ENCODE measurements around the gene RAB11FIP3. TPM values are rescaled to one million over a fixed set of nuclear protein-coding genes. Genes with fewer than 3 reads are reported as not detected.

Gene RAB11FIP3
- total RNA-seq, 2 donors from 2014 or later, result 21.2 to 23.2 TPM

DNA sequence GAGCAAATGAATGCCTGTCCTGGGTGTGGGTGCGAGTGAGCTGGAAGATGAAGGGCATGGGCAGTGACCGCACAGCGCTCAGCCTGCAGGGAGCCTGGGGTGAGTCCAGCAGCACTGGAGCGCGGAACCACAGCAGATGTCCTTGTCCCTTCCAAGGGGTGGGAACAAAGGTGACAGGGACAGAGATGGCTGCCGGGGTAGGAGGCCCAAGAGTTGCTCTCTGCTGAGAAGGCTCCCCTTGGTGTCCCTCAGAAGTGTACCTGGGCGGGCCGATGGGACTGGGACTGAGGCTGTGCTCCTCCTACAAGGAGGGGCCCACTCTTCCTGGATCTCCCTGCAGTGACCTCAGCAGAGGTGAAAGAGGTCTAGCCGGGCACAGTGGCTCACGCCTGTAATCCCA lies 36.1 kb upstream of the RAB11FIP3 start:
- DNase-seq (no peak), ATAC-seq (no peak)
- intact Hi-C loops (cut with DNase I, micrococcal nuclease), result no loop called here

DNA sequence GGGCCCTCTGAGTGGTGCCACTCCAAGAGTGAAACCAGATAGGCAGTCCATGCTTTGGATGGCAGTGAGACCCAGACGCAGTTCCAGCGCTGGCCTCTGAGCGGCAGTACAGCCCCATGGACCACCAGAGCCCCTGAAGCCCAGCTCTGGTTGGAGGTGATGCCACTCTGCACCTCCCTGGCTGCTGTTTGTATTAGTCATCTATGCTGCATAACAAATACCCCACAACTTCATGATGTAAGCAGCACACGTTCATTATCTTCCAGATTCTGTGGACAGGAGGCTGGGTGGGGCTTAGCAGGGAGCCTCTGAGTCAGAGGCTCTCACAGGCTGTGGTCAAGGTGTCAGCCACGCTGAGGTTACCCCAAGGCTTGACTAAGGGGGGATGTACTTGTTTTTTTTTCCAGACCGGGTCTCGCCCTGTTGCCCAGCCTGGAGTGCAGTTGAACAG lies 33.5 kb upstream of the RAB11FIP3 start:
- intact Hi-C loops (cut with DNase I, micrococcal nuclease), result no loop called here
- DNase-seq (peak in 1 of 2 donors; percentile 28), ATAC-seq (peak; percentile 75)

DNA sequence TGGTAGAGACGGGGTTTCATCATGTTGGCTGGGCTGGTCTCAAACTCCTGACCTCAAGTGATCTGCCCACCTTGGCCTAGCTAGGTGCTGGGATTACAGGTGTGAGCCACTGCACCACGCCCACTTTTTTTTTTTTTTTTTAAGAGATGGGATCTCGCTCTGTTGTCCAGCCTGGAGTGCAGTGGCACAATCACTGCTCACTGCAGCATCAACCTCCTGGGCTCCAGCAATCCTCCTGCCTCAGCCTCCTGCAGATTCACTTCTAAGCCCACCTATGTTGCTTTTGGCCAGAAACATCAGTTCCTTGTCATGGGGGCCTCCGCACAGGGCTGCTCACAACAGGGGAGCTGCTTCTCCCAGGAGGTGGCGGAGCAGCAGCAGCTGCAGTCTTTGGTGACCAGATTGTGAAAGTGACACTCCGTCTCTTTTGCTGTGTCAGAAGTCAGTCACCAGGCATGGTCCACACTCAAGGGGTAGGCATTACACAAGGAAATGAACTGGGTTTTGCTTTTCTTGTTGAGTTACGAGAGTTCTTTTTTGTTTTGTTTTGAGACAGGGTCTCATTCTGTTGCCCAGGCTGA lies 32.9 kb upstream of the RAB11FIP3 start:
- DNase-seq, result no peak
- intact Hi-C loops (cut with DNase I, micrococcal nuclease), result no loop called here
- ATAC-seq, result no peak

DNA sequence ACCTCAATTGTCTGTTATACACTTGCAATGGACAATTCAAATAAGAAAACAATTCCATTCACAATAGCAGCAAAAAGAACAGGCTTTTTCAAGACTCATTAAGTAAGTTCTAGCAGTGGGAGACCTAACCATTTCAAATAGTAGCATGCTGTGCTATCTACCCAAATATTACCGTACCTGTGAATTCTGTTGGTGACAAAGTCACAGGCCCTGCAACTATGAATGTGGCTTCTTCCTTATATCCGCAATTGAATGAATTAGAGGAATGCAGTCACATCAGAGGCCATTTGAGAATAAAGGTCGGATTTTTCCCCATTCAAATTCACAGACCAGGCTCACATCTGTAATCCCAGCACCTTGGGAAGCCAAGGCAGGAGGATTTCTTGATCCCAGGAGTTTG lies 29.2 kb upstream of the RAB11FIP3 start:
- intact Hi-C loops (cut with DNase I, micrococcal nuclease), result no loop called here
- ATAC-seq (no peak), DNase-seq (no peak)

DNA sequence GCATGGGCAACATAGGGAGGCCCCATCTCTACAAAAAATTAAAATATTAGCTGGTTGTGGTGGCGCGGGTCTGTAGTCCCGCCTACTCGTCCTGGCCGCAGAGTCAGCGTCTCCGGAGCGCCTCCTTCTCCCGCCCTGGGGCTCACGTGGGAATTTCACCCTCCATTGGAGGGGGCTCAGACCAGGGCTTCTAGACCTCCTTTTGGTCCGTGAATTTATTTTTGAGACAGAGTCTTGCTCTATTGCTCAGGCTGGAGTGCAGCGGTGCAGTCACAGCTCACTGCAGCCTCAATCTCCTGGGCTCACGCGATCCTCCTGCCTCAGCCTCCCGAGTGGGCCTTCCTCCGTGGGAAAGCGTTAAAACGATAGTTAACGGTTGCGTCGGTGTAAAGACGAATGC lies 28.8 kb upstream of the RAB11FIP3 start:
- intact Hi-C loops (cut with DNase I, micrococcal nuclease), result no loop called here
- DNase-seq (peak in 1 of 2 donors; percentile 49), ATAC-seq (no peak)

DNA sequence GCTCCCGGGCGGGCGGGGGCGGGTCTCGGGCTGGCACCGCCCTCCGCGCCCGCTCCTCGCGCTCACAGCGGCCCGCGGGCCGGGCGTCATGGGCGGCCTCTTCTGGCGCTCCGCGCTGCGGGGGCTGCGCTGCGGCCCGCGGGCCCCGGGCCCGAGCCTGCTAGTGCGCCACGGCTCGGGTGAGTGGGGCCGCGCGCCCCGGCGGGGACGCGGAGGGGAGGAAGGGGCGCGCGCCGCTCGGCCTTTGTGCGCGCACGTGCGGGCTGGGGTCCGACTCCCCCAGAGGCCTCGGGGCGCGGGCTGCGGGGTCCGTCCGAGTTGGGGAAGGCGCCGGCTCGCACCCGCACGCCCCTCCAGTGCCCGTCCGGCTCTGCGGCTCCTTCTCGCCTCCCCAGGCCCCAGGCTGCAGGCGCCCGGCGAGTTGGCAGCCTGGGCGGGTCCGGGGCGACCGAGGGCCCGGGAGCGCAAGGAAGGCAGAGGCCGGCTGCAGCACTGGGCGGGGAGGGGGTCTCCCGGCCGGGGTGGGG lies 28.3 kb upstream of the RAB11FIP3 start, which contains the start of gene NME4:
Gene NME4 (plus strand): TSS at position 65 of the 527 bp plus-strand sequence. CDS start 24 bp downstream, at position 89.
- ATAC-seq (no peak), DNase-seq (no peak)
- intact Hi-C loops (cut with DNase I, micrococcal nuclease), result no loop called here

DNA sequence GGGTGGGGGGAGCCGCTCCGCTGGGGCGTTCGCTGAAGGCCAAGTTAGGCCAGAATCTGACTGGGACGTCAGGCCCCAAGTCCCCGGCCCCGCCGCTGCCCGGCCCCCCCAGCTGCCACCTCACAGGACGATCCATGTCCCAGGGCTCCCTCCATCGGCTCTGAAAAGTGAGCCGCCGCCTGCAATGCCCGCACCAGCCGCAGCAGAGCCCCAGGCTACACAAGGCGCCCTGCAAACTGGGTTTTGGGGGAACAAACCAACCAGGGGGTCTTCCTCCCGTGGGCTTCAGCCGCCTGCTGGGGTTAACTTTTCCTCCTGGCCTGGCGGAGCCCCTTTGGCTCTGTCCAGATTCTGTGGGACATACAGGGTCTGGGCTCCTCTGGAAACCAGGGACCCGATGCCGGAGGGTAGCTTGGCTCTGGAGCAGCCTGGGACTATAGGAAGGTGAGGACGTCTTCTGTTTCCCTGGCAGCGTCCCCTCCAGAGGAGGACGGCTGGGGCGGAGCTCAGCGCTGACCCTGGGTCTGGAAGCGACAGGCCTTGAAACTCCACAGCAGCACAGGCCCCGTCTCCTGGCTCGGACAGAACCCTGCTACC lies 27.6 kb upstream of the RAB11FIP3 start:
- DNase-seq (peak; percentile 79 to 86), ATAC-seq (peak; percentile 25)
- intact Hi-C loops (cut with DNase I, micrococcal nuclease), result no loop called here

DNA sequence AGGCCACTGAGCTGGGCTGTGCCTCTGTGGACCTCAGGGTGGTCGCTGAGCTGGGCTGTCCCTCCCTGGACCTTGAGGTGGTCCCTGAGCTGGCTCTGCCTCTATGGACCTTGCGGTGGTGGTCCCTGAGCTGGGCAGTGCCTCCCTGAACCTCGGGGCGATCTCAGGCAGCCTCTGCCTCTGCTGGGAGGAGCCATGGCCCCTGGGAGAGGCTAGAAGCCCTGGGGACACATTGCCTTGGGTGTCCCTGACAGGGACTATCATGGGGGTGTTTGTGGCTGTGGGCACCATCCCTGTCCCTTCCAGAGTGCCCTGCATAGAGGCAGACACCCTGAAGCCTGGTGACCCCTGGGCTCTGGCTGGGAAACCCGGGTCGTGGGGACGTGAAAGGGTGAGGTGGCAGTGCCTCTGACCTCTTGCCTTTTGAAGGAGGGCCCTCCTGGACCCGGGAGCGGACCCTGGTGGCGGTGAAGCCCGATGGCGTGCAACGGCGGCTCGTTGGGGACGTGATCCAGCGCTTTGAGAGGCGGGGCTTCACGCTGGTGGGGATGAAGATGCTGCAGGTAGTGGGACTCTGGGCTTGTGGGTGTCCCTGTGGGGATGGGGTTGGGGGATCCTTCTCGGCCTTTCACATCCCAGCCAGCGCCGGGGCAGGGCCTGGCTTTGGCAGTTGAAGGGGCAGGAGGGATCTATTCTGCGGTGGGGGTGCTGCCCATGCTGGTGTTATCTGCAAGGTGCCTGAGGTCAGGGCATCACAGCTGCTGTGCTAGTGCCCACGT lies 26.7 kb upstream of the RAB11FIP3 start:
- ATAC-seq, result no peak

DNA sequence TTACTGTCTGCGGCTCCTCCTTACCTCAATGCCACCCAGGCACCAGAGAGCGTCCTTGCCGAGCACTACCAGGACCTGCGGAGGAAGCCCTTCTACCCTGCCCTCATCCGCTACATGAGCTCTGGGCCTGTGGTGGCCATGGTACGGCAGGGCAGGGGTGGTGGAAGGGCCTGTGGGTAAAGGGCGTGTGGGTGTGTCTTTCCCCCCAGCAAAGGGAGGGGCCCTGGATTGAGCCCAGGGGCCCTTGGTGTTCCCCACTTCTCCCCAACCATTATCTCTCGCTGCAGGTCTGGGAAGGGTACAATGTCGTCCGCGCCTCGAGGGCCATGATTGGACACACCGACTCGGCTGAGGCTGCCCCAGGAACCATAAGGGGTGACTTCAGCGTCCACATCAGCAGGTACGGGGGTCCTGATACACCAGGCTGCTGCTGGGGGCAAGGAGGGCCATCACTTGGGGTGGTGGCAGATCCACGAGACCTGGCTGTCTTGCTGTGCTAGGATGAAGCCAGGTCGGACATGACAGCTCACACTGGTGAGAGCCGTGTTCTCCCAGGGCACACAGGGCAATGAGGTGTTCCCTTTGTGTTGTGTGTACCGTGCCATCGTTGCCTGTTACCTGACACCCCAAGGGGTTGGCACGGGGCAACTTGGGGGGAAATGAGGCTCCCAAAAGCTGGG lies 26.0 kb upstream of the RAB11FIP3 start:
- no peak for ATAC-seq
- intact Hi-C loops (cut with DNase I, micrococcal nuclease), result no loop called here
- DNase-seq, result no peak

More for the DNA sequence above, 26.7 kb upstream of the RAB11FIP3 start:
- DNase-seq, result no peak
- intact Hi-C loops (cut with DNase I, micrococcal nuclease), result no loop called here

DNA sequence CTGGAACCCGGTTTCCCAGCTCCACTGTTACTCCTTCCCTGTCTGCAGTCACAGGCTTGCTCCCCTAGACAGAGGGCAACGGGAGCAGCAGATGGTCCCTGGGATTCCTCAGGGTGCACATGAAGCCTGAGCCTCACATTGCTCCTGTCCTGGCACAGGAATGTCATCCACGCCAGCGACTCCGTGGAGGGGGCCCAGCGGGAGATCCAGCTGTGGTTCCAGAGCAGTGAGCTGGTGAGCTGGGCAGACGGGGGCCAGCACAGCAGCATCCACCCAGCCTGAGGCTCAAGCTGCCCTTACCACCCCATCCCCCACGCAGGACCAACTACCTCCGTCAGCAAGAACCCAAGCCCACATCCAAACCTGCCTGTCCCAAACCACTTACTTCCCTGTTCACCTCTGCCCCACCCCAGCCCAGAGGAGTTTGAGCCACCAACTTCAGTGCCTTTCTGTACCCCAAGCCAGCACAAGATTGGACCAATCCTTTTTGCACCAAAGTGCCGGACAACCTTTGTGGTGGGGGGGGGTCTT lies 25.3 kb upstream of the RAB11FIP3 start:
- DNase-seq, result no peak
- ATAC-seq, result no peak
- intact Hi-C loops (cut with DNase I, micrococcal nuclease), result no loop called here

DNA sequence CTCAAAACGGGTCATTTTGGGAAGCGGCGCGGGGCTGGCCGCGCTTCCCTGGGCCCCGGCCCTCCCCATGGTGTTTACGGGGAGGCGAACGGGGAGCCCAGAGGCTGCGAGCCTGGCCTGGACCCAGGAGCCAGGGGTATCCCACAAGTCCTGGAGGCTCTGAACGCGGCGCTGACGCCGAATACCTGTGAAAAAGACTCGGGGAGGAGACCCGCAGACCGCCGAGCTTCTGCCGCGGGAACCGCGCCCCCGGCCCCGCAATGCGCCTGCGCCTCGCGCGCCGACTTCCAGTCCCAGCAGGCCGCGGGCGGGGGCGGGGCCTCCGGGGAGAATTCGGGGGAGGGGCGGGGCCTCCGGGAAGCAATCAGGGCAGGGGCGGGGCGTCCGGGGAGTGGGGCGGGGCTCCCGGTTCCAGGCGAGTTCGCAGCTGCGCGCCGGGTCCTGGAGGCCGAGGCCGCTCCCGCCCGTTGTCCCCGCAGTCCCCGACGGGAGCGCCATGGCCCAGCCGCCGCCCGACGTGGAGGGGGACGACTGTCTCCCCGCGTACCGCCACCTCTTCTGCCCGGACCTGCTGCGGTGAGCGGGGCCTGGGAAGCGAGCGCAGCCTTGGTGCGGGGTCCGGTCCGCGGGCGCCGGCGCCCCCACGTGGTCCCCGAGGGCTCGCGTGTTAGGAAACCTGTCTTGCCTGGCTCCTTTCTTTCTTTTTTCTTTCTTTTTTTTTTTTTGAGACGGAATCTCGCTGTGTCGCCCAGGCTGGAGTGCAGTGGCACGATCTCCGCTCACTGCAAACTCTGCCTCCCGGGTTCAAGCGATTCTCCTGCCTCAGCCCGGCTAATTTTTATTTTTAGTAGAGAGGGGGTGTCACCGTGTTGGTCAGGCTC lies 23.7 kb upstream of the RAB11FIP3 start, which contains the start of gene DECR2:
Gene DECR2 (plus strand): TSS at position 418 of the 881 bp plus-strand sequence. CDS start 79 bp downstream, at position 497.
- intact Hi-C loops (cut with DNase I, micrococcal nuclease), result no loop called here
- ATAC-seq, result peak; percentile 87
- peak; percentile 92 to 99 for DNase-seq

DNA sequence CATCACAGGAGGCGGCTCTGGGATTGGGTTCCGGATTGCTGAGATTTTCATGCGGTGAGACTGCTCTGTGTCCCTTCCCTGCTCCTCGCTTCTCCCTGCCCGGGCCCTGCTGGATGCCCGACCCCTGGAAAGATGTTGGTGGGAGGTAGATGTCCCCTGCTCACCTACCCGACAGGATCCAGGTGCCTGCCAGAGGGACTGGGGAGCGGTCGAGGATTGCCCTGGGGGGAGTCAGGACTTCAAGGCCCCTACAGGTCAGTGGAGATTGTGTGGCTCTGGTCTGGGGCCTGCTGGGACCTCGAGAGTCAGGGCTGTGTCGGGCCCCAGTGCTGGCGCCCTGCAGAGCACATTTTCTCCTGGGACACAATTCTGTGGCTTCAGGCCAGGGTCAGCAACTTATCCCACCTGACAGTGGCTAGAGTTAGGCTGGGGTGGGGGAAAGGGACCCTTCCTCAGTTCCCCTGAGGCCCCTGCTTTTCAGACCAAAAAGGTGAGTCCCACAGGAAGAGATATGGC lies 20.4 kb upstream of the RAB11FIP3 start:
- intact Hi-C loops (cut with DNase I, micrococcal nuclease), result no loop called here
- DNase-seq (no peak), ATAC-seq (no peak)

DNA sequence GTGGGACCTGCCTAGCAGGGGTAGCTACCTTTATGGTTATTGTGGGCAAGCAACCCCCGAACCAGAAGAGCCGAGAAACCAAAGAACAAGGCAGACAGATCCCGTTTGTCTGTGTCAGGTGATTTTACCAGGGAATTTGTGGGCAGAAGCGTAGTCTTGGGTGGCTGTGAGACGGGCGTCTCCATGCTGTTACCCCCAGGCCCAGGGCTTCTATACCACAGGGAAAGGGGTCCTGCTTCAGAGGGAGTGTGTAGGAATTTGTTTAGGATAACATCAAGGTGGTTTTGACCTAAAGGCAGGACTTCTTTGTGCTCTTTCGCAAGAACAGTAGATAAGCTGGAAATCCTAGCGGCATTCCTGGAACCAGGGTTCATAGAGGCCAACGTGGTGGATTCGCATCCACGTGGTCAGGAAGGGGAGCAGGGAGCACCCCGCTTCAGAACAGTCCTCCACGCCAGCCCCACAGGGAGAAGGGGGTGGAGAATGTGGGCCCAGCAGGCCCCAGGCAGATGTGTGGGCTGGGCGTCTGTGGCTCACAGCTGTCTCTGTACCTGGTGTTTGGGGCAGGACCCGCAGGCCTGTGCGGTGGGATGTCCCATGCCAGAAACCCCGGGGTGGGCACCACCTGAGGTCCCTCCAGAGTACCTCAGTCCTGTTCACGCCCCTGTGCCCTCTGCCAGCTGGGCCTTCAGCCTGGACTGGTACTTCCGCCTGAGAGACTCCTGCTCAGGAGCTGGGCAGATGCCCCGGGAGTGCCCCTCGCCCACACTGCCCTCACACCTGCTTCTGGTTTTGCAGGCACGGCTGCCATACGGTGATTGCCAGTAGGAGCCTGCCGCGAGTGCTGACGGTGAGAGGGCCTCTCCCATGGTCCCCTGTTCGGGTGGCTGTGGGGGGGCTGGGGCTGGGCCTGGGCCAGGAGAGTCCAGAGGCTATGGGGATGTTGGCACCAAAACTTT lies 19.6 kb upstream of the RAB11FIP3 start:
- ATAC-seq, result no peak
- DNase-seq, result no peak
- intact Hi-C loops (cut with DNase I, micrococcal nuclease), result no loop called here

DNA sequence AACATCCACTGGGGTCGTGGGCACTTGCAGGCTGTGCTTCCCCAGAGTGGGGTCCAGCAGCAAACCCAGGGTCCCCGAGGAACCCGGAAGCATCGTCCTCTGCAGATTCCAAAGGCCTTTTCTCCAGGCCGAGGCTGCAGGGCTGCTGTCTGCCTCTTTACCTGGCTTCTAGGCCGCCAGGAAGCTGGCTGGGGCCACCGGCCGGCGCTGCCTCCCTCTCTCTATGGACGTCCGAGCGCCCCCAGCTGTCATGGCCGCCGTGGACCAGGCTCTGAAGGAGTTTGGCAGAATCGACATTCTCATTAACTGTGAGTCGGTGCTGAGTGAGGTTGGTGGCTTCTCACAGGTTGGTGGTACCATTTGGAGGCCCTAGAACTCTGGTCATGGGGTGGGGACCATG lies 18.2 kb upstream of the RAB11FIP3 start:
- intact Hi-C loops (cut with DNase I, micrococcal nuclease), result no loop called here
- no peak for DNase-seq

DNA sequence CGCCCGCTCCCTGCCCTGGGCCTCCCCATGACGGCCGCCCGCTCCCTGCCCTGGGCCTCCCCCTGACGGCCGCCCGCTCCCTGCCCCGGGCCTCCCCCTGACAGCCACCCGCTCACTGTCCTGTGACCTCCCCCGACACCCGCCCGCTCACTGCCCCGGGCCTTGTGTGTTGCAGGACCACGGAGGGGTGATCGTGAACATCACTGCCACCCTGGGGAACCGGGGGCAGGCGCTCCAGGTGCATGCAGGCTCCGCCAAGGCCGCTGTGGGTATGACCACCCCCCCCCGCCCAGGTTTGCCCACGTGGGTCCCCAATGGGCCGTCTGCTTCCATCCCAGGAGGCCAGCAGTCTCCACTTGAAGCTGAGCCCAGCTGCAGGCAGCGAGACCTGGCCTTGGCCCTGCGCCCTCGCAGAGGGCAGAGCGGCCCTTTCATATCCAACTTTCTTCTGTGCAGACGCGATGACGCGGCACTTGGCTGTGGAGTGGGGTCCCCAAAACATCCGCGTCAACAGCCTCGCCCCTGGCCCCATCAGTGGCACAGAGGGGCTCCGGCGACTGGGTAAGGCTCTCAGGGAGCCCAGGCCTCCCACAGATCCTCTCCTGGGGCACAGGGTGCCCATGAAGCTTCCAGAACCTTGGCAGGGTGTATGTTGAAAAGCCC lies 14.8 kb upstream of the RAB11FIP3 start:
- no peak for DNase-seq
- intact Hi-C loops (cut with DNase I, micrococcal nuclease), result no loop called here
- peak; percentile 10 for ATAC-seq

More for the DNA sequence above, 18.2 kb upstream of the RAB11FIP3 start:
- no peak for ATAC-seq

Data from left colon (tissue), 2 donors.